22Rv1 (cell line): ENCODE data around the gene PIK3C2B.

Experiments used
- H3K27ac ChIP-seq: fragments of 450-650 bp; 2 replicates; pipeline ENCODE4 v1.5.1; 2017
- CTCF ChIP-seq: fragments of 450-650 bp; IDR thresholded peaks from 2 replicates; pipeline ENCODE4 v1.5.1; 2017; ENCODE audit warnings: mild to moderate bottlenecking
- ZFX ChIP-seq: fragments of 450-650 bp; IDR thresholded peaks from 2 replicates; pipeline ENCODE4 v1.6.1; 2017; ENCODE audit warnings: antibody characterized with exemption, borderline replicate concordance

PIK3C2B gene

GRCh38 chr1:204475656-204476432 lies 18.8 kb downstream of the PIK3C2B start:
- no peak for TF ChIP-seq CTCF
- H3K27ac ChIP-seq = no peak overlapping the region

GRCh38 chr1:204473400-204473965 lies 21.1 kb downstream of the PIK3C2B start:
- TF ChIP-seq ZFX (no peak), CTCF (no peak)
- no peak overlapping the region for H3K27ac ChIP-seq

GRCh38 chr1:204472660-204473059 lies 21.9 kb downstream of the PIK3C2B start:
- no peak for TF ChIP-seq CTCF
- TF ChIP-seq ZFX = no peak
- H3K27ac ChIP-seq = no peak overlapping the region

GRCh38 chr1:204471687-204472086 lies 22.9 kb downstream of the PIK3C2B start:
- TF ChIP-seq ZFX (no peak), CTCF (no peak)
- H3K27ac ChIP-seq = no peak overlapping the region

GRCh38 chr1:204469304-204469703 lies 25.3 kb downstream of the PIK3C2B start:
- no peak overlapping the region for H3K27ac ChIP-seq
- TF ChIP-seq CTCF = no peak
- TF ChIP-seq ZFX = no peak

GRCh38 chr1:204468766-204469302 lies 25.8 kb downstream of the PIK3C2B start:
- no peak for TF ChIP-seq CTCF
- no peak overlapping the region for H3K27ac ChIP-seq

- H3K27ac ChIP-seq = no peak overlapping the region
- TF ChIP-seq CTCF (no peak), ZFX (no peak)
These were observed 26.4 kb downstream of the PIK3C2B start for GRCh38 chr1:204468206-204468605.
